NCI-H2227 treated with DMSO at 0.1 percent for 48 hours (cell line): Measurements from ENCODE around the gene KIF16B.
"Not testable (repeated sequence)": the region's sequence is repeated elsewhere in the genome, so short reads cannot be mapped to it uniquely, and the experiment has no call there.

Source experiments
- DNase-seq: peaks from one replicate; lab custom pipeline; 2025; lab: John Stamatoyannopoulos, UW

The KIF16B gene

GRCh38 chr20:16595376-16595775, 22.1 kb upstream of the KIF16B start:
- DNase-seq, result no peak

- no peak for DNase-seq
These were observed 16.9 kb upstream of the KIF16B start for GRCh38 chr20:16590041-16590633.

GRCh38 chr20:16589623-16590022, 16.4 kb upstream of the KIF16B start:
- no peak for DNase-seq

DNA sequence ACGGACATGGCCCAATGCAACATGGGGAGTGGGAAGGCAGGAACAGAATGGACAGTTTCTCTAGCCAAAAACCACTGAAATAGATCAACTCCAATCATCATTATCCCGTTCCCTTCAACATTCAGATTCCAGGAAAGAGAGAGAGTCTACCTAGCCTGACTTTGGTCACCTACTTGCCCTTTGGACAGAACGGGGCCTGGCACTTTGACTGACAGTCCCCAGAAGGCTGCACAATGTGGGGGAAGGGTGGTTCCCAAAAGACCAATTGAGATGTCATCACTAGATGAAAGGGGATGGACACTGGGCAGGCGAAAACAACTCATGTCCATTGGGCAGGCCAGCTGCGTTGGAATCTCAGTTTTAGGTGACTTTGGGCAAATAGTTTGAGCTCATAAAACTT, 15.0 kb upstream of the KIF16B start:
- DNase-seq, result no peak

GRCh38 chr20:16587066-16587465, 13.8 kb upstream of the KIF16B start:
- no peak for DNase-seq

DNA sequence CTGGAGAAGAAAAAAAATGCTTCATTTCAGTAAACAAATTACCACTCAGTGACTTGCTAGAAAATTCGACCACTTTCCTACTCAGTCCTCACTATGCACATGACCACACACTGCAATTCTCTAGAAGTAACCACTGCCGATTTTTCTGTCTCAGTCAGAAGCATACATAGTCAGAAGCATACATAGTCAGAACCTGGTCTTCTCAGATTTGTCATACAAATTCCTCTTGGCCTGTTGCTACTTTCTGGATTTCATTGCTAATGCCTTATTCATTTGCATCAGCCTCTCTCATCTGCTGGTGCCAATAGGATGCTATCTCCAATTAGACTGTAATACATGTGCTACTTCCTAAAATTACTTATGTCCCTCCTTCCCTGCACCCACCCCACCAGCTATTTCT, 10.2 kb upstream of the KIF16B start:
- no peak for DNase-seq

GRCh38 chr20:16581241-16581640, 8.0 kb upstream of the KIF16B start:
- DNase-seq, result no peak

- DNase-seq, result no peak
These were observed 7.4 kb upstream of the KIF16B start for GRCh38 chr20:16580620-16581019.

- DNase-seq, result no peak
These were observed 6.9 kb upstream of the KIF16B start for GRCh38 chr20:16580147-16580546.

- peak; percentile 19 for DNase-seq
These were observed 3.0 kb upstream of the KIF16B start for GRCh38 chr20:16576219-16576618.

DNA sequence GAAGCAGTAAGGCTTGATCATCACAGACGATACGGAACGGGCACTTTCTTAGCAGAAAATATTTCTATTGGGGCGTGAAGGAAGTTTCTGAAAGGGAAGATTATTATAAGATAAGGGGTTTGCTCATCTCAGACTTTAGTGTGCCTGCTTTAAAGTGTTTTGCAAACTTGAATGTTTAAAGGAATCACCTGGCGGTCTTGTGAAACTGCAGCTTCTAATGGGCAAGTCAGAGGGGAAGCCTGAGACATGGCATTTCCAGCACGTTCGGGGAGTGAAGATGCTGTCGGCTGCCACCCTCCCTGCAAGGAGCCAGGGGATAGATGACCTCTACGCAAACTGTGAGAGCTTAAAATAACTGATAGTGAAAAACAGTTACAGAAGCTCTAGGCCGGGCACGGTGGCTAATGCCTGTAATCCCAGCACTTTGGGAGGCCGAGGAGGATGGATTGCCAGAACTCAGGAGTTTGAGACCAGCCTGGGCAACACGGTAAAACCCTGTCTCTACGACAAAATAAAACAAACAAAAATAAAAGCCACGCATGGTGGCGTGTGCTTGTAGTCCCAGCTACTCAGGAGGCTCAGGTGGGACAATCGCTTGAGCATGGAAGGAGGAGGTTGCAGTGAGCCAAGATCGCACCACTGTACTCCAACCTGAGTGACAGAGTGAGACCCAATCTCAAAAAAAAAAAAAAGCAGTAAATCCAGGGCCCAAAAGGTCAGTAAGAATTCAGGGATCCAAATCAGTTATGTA, 2.3 kb upstream of the KIF16B start:
- DNase-seq, result no peak

DNA sequence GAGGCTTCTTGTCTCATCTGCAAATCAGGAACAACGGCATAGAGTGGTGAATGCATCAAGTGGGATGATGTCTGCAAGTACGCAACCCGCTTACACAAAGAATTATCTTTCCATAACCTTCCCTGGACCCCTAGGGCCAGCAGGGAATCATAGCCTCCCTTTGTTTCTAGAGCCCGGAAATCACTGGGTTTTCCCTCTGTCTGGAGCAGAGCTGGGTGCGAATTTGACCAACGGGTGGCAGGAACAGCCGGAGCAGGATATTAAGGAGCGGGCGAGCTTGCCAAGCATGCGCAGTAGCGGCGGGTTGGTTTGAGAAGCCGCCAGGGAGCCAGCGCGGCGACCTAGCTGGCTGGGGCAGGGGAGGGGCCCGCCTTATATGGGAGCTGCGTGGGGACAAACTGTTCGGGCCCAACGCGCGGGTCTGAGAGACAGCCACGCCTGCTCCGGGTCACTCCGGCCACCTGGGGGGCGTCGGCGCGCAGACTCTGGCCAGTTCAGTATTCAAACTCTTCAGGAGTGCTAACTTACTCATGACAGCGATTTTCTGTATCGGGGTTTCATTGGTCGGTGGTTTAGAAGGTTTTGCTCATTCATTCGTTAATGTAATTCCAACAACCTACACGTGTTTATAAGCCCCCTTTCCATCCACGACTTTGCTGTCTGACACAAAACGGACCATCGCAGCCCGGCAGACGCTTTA, 1.6 kb upstream of the KIF16B start:
- peak; percentile 81 for DNase-seq

GRCh38 chr20:16571333-16571732, 1.9 kb downstream of the KIF16B start:
- no peak for DNase-seq

- DNase-seq, result no peak
These were observed 3.7 kb downstream of the KIF16B start for GRCh38 chr20:16569246-16570153.

- no peak for DNase-seq
These were observed 7.2 kb downstream of the KIF16B start for GRCh38 chr20:16566080-16566479.

- not testable (repeated sequence) for DNase-seq
These were observed 9.2 kb downstream of the KIF16B start for GRCh38 chr20:16564079-16564478.

DNA sequence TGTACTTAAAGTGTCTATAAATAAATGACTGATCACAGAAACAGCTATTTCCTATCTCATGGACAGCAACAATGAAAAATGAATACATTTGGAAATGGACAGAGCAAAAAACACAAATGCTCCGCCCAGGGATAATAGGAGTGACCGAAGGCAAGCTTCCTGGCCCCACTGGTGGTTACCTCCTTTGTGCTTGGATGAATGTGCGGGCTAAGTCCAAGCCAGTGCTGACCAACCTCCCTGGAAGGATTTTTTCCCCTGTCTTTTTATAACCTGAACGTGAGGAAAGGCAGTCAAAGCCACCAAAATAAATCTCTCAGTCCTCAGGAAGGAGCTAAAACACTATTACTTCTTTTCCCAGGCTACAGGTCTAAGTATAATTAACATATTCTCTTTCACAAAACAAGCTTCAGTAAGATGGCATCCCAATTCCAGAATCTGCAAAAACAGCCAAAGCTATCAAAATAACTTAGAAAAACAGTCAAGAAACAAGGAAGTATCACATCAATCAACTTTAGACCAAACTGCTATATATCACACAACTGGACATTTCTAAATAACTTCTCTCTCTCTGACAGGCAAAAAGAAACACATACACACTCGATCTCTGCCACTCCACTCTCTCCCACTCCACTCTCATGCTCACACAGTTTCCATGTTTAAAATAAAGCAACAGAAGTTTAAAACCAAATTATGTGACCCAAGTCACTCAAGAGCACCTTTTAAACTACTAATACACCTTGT, 10.0 kb downstream of the KIF16B start:
- DNase-seq, result no peak

DNA sequence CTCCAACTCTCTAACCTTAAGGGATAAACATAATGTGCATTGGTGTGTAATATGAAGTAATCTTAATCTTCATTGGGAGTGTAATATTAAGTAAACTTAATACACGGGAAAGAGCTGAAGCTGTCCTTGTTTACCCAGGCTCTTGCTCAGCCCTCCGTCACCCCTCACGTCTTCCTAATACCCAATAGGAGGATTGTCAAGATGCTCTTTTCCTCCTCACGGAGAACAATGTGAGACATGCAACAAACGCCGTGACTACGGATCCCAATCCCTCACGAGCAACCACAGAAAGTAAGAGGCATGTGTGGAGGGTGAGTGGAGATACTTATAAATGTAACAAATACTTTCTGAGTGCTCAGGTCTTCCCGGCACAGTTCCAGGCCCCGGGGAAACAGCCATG, 11.0 kb downstream of the KIF16B start:
- no peak for DNase-seq

GRCh38 chr20:16560661-16561060, 12.6 kb downstream of the KIF16B start:
- DNase-seq, result no peak

GRCh38 chr20:16560216-16560615, 13.0 kb downstream of the KIF16B start:
- DNase-seq, result no peak

- no peak for DNase-seq
These were observed 16.9 kb downstream of the KIF16B start for GRCh38 chr20:16556301-16556700.

DNA sequence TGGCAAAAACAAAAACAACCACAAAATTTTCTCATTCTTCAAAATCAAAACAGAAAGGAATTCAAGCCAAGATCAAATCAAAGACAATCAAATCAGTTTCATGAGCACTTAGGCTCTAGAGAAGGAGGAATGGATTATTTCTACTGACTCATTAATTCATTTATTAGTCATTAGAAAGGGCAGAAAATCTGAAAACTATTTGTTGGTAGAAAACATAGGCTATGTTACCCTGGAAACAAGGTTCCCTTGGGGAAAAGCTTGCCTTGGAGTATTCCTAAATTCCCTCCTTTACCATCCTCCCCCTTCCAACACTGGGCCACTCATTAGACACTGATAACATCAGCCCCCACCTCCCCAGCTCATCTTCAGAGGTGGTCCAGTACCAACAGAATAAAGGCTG, 17.5 kb downstream of the KIF16B start:
- no peak for DNase-seq
